Measurements from ENCODE around the gene HSPG2. TPM values are rescaled to one million over a fixed set of nuclear protein-coding genes. Genes with fewer than 3 reads are reported as not detected.

HSPG2 gene
- total RNA-seq, 1 donor from 2014 or later = 1.7 TPM

DNA sequence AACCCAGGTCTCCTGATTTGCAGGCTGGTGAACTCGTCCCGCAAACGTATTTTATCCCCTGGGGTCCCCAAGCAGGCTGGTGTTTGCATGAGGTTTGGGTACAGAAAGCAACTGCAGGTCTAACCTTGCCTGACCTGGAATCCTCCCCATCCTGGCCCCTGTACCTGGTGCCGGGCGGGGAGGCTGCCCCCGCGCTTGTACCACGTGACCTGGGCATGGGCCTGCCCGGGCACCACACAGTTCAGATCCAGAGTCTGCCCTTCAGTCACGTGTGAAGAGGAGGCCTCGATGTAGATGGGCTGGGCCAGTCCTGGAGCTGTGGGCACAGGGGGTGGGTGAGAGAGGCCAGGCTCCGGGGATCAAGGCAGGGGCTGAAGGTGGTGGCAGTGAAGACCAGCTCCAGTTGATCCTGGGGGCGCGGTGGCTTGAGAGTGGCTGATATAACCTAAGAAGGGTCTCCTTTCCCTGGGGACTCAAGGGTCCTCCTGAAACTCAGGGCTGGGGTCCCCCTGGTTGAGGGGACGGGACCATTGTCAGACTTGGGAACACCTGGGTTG is 94.4 kb downstream of the HSPG2 start:
- DNase-seq (no peak), ATAC-seq (ENCODE audit: low read depth) (no peak)
- Mint-ChIP-seq H3K27ac (no peak overlapping the region), H3K36me3 (ENCODE audit: low read depth) (peaks cover 5% of the 10 kb centered on the region), H3K4me1 (no peaks in the 10 kb centered on the region), H3K4me3 (no peak overlapping the region), H3K9me3 (no peaks in the 10 kb centered on the region), H3K27me3 (no peaks in the 10 kb centered on the region)
- ChIA-PET POLR2A (no interaction called here), CTCF (no interaction called here)
- TF ChIP-seq, protein P1, sequence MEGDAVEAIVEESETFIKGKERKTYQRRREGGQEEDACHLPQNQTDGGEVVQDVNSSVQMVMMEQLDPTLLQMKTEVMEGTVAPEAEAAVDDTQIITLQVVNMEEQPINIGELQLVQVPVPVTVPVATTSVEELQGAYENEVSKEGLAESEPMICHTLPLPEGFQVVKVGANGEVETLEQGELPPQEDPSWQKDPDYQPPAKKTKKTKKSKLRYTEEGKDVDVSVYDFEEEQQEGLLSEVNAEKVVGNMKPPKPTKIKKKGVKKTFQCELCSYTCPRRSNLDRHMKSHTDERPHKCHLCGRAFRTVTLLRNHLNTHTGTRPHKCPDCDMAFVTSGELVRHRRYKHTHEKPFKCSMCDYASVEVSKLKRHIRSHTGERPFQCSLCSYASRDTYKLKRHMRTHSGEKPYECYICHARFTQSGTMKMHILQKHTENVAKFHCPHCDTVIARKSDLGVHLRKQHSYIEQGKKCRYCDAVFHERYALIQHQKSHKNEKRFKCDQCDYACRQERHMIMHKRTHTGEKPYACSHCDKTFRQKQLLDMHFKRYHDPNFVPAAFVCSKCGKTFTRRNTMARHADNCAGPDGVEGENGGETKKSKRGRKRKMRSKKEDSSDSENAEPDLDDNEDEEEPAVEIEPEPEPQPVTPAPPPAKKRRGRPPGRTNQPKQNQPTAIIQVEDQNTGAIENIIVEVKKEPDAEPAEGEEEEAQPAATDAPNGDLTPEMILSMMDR (IDR thresholded peaks at IDR 0.05) = no peak
- intact Hi-C loops (cut with micrococcal nuclease) = no loop called here

GRCh38 chr1:21841852-21842466 is 95.2 kb downstream of the HSPG2 start:
- no peaks in the 10 kb centered on the region for H3K27me3 Mint-ChIP-seq
- peaks cover 3% of the 10 kb centered on the region for H3K36me3 Mint-ChIP-seq (ENCODE audit: low read depth)
- CTCF ChIA-PET = no interaction called here
- H3K9me3 Mint-ChIP-seq = no peaks in the 10 kb centered on the region
- no peak overlapping the region for H3K4me3 Mint-ChIP-seq
- POLR2A ChIA-PET = no interaction called here
- H3K27ac Mint-ChIP-seq = no peak overlapping the region
- H3K4me1 Mint-ChIP-seq = no peaks in the 10 kb centered on the region
- ATAC-seq (ENCODE audit: low read depth) (no peak), DNase-seq (no peak)
- intact Hi-C loops (cut with micrococcal nuclease) = no loop called here
- TF ChIP-seq, protein P1 (IDR thresholded peaks at IDR 0.05) = no peak

DNA sequence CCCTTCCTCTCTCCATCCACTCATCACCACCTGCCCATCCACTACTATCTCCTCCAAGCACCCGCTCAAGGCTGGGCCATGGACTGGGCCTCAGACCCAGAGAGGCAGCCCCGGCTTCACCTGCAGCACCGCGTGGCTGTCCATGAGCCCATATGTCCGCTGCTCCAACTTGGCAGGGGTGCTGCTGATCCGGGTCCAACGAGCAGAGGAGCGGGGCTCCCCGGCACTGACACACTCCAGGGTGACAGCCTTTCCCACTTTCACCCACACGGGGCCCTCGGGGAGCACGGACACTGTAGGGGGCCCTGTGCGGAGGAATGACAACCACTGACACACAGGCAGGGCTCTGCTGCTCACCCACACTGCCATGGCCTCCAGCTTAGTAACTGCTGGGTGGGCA is 96.1 kb downstream of the HSPG2 start:
- intact Hi-C loops (cut with micrococcal nuclease) = no loop called here

DNA sequence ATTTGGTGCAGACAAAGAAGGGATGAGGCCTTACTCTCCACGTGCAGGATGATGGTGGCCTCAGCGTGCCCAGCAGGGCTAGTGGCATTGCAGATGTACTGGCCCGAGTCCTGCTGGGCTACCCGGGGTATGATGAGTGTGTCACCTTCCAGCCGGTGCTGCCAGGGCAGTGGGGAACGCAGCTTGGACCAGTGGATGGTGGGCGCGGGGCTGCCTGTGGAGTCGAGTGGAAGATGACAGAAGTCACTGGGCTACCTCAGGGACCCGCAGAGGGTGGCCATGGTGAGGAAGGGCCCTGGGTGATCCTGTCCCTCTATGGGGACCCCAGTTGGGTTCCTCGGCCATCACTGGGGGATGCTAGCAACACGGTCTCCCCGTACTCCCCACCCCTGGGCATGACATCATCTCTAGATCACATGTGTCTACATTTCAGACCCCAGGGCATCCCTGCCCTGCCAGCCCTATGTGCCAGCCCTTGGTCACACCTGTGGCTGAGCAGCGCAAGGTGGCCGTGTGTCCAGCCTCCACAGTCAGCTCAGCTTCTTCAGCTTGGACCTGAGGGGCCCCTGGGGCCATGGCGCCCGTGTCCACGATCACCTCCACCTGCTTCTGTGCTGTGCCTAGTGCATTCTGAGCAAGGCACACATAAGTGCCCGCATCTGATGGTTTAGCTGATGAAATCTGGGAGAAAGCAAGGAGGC is 97.6 kb downstream of the HSPG2 start:
- Mint-ChIP-seq H3K4me3 (no peak overlapping the region), H3K36me3 (ENCODE audit: low read depth) (peaks cover 13% of the 10 kb centered on the region), H3K4me1 (no peaks in the 10 kb centered on the region), H3K27ac (no peak overlapping the region), H3K27me3 (no peaks in the 10 kb centered on the region), H3K9me3 (peaks cover 7% of the 10 kb centered on the region)
- ChIA-PET CTCF (no interaction called here), POLR2A (no interaction called here)
- ATAC-seq (ENCODE audit: low read depth) = no peak
- DNase-seq = no peak
- TF ChIP-seq, protein P1 (IDR thresholded peaks at IDR 0.05) = no peak
- intact Hi-C loops (cut with micrococcal nuclease) = no loop called here

More for the DNA sequence above, 96.1 kb downstream of the HSPG2 start:
- ATAC-seq (ENCODE audit: low read depth) = no peak
- POLR2A ChIA-PET = no interaction called here
- H3K36me3 Mint-ChIP-seq (ENCODE audit: low read depth) = peaks cover 3% of the 10 kb centered on the region
- H3K4me3 Mint-ChIP-seq = no peak overlapping the region
- H3K4me1 Mint-ChIP-seq = no peaks in the 10 kb centered on the region
- H3K9me3 Mint-ChIP-seq = no peaks in the 10 kb centered on the region
- CTCF ChIA-PET = no interaction called here
- no peak overlapping the region for H3K27ac Mint-ChIP-seq
- no peak for DNase-seq
- no peaks in the 10 kb centered on the region for H3K27me3 Mint-ChIP-seq
- TF ChIP-seq, protein P1 (IDR thresholded peaks at IDR 0.05) = no peak

DNA sequence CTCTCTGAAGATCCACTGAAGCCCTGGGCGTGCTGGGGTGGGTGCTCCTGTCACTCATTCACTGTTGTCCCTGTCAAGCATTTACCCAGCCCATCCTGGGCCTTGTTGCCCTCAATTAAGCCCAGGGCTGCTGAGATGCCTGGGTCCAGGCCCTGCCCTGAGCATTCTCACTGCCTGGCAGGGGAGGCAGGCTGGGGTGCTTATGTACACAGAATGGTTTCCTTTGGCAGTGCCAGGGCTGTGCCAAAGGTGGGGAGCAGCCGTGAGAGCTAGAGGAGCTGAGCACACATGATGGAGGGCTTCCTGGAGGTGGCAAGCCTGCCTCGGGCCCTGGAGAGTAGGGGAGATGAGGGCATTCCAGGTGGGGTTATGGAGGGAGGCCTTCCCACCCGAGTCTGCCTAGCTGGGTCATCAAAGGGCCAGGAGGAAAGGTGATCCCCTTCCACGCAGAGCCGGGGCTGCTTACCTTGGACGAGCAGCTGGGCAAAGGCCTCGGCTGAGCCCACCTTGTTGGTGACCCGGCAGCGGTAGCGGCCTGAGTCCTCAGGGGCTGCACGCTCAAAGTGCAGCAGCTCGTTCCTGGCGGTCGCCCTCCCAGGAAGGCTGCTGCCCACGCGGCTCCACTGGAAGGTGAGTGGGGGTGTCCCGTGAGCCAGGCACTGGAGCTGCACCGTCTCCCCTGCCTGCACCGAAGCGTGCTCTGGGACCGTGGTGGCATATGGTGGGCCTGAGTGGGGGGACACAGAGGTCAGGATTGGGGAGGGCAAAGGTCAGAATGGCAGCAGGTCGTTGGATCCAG is 98.6 kb downstream of the HSPG2 start:
- Mint-ChIP-seq H3K27ac (no peak overlapping the region), H3K4me3 (no peak overlapping the region), H3K4me1 (no peaks in the 10 kb centered on the region), H3K27me3 (no peaks in the 10 kb centered on the region), H3K36me3 (ENCODE audit: low read depth) (peaks cover 22% of the 10 kb centered on the region), H3K9me3 (peaks cover 16% of the 10 kb centered on the region)
- DNase-seq = no peak
- ChIA-PET POLR2A (no interaction called here), CTCF (no interaction called here)
- intact Hi-C loops (cut with micrococcal nuclease) = no loop called here
- no peak for ATAC-seq (ENCODE audit: low read depth)
- TF ChIP-seq, protein P1 (IDR thresholded peaks at IDR 0.05) = no peak

Data from activated B cell treated with CpG ODN at 0.5 μM for 24 hours (primary cell).